G401.6 (cell line): Measurements from ENCODE around the gene SRC.

Experiments used
- FAIRE-seq: peaks from 2 replicates; lab custom pipeline; 2012; peaks lifted over from hg19 to GRCh38; lab: Jason Lieb, UNC

Gene SRC

DNA sequence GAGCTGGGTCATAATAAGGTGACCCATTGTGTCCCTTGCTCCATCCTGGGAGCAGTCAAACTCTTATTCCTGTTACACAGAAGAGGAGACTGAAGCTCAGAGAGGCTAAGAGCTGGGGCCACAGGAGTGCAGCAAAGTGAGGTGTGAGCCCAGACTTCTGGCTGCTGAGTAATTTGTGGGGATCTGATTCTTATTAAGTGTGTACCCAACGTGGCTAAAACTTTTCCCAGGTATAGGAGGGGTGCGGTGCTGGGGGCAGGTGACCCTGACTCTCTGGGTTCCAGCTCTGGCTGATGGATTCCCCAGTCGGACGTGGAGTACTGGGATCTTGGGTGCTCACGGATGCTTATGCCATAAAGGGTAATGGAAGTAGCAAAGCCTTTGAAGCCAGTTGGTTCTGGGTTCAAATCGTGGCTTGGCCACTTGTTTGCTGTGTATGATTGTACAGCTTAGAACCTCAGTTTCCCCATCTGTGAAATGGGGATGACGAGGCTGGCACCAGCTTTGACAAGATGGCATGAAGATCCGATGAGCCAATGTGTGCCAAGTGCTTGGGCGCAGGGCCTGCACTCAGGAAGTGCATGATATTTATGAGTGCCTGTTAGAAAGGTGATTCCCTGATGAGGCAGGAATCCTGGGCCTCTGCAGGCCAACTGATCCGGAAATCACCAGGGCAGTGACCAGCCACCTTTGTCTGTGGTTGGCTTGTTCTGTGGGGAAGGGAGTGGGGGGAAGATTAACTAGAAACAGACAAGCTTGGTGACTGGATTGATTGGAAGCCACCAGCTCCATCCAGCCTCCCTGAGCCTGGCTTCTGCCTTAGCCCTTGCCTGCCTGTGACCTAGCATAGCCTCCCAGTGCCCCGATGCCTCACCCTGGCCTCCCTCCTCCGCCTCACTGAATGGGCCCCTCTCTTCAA is 6.0 kb downstream of the SRC start:
- no peak for FAIRE-seq

DNA sequence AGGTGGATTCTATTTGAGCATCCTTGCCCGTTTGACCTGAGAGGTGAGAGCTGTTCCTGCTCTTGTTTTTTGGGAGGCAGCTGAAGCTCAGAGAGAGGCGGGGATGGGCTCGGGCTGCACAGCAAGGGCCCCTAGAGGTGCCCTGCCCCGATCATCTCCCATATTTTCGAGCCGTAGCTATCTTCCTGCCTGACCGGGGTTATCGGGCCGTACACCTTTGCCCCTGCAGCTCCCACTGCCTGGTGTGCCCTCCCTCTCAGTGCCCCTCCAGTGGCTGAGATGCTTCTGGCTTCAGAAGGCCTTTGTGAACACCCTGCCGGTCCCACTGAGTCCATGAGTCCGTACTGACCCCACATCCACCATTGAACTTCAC is 6.7 kb downstream of the SRC start:
- FAIRE-seq: no peak

DNA sequence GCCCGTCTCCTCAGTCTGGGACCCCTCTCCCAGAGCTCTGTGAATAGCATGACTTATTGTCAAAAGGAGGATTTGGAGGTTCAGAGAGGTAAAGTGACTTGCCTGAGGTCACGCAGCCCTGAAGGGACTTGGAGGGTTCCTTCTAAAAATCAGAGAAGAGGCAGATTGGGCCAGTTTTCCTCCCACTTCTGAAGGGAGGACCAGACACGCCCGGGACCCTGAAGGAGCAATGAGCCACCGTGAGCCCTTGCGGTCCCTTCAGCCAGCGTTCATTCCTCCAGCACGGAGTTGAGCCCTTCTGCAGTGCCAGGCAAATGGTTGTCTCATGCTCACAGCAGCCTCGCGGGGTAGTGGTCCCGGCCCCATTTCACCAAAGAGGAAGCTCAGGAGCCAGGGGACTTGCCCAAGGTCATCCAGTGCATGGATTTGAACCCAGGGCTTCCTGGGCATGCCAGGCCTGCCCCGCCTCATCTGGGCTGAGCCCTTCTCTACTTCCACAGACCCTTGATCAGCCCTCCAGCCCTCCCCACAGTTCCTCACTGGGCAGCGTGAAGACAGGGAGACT is 7.4 kb downstream of the SRC start:
- no peak for FAIRE-seq

DNA sequence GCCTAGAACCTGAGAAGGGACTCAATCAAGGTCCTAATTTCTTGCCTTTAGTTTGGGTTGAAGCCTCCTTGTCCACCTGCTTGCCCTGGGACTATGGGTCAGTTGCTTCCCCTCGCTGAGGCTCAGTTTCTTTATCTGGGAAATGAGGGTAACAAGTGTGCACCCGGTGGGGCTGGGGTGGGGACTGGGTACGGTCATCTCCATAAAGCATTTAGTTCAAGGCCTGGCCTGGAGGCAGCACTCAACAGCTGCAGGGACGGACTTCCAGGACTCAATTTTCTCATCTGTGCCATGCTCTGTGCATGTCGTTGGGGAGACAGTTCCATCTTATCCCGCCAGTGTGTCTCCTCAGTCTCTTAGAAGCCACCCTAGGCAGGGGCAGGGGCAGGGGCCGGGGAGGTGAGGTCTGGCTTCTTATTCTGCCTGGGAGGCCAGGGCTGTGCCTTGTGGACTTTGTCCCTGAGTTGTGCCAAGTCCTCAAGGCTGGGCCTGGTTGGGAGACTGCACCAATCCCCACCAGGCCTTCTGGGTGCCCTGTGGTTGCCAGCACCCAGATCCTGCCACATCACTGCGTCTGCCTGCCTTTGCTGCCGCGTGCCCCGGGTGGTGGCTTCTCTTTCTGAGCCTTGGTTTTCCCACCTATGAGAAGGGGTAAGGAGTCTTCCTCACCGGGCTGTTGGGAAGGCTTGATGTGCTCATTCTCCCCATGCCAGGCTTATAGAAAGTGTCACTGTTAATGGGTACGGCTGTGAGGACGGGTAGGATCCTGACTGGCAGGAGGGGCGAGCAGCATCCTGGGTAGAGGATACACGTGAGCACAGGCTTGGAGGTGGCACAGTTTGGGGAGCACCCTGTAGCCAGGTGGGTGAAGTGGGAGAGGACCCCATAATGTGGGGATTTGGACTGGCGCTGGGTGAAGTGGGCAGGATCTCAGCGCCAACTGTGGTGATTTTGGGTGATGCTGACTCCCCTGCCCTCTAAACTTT is 8.6 kb downstream of the SRC start:
- FAIRE-seq: no peak

DNA sequence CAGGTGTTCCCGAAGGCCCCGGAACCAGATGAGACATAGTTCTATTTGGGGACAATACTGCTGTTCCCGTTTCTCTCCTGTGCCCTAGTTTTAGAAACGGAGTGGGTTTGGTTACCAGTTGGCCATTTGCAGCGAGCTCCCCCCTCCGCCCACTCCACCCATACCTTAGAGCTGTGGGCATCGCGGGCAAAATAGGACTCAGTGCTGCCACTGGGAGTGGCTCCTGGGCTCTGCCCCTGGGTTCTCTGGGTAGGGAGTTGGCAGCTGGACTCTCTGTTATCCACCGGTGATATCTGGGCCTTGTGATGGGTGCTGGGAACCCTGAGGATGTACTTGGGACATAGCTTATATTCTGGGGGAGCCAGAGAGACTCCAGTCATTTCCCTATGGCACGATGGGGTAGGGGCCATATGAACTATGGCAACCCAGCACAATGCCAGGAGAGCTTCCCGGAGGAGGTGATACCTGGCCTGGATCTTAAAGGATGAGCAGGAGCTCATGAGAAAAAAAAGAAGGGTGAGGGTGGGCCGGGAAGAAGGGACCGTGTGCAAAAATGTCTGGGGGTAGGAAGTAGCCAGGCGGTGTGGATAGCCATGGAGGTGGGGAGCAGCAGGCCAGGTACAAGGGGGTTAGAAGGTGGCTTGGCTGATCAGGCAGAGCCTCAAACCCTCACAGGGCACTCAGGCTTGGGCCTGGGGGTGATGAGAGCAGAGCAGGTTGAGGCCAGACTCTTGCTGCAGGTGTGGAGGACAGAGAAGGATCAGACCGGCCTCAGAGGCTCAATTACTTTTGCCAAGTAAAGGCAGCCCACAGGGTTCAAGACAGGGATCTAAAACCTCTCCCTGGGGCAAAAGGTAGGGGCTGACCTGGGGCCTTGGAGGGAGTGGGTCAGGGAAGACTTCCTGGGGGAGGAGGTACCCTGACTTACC is 9.6 kb downstream of the SRC start:
- no peak for FAIRE-seq

DNA sequence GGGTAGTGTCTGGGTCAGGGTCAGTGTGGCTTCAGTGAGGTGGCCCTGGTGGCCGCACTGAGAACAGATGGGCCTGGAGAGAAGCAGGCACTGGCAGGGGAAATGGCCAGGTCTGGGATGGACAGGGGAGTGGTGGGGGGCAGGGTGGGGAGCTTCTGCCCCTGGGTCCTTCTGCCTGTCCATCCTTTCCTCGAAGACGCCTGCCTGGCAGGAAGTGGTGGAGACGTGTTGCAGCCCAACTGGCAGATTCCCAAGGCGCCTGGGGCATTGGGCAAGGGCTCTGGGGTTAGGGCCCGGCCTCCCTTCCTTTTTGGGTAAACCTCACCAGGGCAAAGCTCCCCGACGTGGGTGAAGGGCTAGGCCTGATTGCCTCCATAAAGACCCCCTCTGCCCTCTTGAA is 10.4 kb downstream of the SRC start:
- FAIRE-seq: no peak

DNA sequence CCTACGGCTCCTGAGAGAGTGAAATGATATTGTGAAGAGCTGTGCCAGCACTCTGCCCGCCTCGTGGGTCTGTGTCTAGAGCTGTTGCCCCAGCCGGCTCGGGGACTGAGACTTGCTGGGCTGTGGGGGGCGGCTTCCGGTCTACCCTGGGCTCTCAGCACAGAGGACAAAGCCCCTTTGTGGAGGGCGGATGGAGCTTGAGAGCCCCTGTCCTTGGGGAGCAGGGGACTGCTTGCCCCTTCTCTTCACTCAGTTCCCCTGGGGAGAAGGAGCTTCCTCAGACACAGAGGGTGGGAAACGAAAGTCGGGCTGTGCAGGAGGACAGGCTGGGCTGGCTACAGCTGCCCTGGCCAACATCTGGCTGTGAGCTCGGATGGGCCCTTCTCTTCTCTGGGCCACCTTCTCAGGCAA is 11.0 kb downstream of the SRC start:
- FAIRE-seq: no peak

DNA sequence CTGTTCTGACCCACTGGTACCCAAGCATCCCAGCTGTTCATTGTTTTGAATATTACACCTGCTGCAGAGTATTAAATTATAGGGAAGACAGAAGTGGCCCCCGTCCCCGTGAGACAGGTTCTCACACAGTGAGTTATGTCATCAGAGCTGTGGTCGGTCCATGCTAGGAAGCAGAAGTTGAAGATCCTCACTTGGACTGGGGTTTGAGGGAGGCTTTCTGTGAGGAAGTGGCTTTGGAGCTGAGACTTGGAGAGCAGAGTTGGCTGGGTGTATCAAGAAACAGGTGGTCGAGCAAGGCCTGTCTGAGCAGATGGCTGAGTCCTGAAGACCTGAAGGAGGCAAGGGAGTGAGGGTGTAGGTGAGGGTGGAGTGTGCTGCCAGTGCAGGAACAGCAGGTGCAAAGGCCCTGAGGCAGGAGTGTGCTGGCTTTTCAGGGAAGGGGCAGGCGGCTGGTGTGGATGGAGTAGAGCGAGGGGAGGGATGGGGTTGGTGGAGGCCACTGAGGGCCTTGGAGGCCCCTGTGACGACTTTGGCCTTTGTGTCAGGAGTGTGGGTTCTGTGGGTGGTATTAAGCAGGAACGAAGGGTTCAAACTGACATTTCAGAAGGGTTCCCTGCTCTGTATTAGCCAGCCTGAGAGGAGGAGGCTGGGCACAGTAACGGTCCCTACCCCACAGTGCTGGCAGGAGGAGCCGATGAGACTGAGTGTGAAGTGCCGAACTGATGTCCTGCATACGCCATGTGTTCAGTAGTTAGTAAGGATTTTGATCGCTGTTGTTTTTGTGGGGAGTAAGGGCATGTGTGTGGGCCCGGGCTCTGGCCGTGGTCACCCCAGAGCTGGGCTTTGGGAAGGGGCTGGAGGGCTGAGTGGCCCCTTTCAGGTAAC is 11.8 kb downstream of the SRC start:
- no peak for FAIRE-seq

DNA sequence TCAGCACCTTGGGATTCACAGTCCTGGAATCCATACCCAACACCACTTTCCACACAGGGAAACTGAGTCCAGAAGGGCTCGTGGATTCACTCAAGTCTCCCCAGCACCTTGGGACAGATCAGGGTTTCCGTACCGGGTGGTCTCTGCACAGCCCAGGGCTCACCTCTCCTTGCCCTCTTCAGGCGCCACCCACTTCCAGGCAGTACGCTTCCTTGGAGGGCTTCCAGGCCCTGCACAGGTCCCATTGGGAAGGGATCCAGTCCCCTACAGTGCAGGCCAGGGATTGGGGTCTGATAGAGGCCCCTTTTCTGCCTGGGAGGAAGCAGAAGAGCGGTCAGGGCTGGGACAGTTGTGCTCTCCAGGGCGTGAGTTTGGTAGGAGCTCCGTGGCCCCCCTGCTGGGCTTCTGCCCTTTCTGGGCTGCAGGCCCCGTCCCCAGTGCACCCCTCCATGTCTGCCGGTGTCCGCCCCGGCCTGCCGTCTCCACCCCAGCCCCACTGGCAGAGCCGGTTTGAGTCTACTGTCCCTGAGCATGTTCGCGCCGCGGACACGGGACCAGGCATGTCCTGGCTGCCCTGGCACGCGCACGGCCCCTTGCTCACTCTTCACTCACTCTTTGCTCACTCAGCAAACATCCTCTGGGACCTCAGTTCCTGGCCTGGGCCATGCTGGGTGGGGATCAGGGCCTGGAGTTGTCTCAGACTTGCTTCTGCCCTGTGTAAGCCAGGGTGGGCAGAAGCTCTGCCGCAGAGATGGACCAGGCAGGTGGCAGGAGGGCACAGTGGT is 12.6 kb downstream of the SRC start:
- no peak for FAIRE-seq

DNA sequence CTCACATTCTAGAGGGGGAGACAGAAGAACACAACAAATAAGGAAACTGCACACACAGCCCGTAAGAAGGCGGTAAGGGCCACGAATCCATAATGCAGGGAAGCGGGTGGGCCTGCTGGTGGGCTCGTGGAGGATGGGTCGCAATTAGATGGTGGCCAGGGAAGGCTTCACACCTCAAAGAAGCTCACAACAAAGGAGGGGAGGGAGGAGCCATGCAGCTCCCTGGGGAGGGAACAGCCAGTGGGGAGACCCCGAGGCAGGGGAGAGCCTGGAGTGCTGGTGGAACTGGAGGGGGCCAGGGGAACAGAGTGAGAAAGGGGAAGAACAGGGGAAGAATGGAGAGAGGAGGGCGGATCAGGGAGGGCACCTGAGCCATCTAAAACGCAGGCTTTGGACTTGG is 13.4 kb downstream of the SRC start:
- FAIRE-seq: no peak

DNA sequence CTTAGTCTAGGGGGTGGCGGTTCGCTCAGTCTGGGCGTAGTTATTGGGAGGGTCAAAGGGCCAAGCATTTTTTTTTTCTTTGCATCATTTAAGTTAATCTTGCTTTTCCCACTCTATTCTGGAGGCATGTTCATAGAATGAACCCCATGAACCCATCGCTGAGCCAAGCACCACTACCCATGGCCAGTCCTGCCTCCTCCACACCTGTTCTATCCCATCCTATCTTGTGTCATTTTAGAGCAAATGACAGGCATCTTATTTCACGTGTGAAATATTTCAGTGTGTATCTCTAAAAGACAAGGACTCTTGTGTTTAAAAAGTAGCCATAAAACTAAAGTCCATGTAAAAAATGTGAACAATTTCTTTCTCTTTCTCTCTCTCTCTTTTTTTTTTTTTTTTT is 13.9 kb downstream of the SRC start:
- FAIRE-seq: no peak

DNA sequence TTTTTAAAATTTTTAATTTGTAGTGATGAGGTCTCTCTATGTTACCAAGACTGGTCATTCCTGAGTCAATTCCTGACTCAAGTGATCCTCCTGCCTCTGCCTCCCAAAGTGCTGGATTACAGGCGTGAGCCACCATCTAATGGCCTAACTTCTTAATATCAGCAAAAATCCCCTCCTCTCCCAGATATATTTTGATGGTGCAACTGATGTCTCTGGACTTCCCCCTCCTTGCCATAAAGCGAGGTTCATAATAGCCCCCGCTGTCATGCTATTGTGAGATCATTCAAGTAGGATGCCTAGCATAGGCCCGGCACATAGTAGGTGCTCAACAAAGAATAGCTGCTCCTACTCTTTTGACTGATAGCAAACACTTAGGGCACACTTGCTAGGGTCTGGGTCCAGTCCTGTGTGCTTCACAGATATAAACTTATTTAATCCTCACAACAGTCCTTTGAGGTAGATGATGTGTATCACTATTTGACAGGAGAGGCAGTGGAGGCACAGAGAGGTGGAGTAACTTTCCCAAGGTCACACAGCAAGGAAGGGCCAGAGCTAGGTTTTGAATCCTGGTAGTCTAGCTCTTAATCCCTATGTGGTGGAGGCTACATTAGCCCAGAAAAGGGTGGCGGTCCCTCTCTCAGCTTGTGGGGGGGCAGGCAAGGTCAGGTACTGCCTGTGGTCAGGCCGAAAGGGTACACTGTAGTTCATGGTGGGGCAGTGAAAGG is 14.6 kb downstream of the SRC start:
- no peak for FAIRE-seq

DNA sequence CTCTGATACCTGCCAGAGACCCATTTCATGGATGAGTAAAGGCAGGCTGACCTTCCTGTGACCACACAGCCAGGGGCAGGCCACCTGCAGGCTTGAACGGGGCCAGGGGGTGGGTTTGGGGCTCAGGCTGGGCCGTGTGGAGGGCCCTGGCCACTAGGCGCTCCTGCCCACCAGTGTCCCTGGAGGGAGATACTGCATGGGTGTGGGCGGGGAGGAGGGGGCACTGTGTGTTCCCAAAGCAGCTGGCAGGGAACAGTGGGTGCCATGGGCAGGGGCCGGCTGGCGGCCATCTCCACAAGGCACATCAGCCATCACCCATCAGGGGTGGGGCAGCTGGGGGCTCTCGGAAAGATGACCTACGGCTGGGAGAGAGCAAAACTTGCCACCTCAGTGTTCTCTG is 15.4 kb downstream of the SRC start:
- FAIRE-seq: no peak

DNA sequence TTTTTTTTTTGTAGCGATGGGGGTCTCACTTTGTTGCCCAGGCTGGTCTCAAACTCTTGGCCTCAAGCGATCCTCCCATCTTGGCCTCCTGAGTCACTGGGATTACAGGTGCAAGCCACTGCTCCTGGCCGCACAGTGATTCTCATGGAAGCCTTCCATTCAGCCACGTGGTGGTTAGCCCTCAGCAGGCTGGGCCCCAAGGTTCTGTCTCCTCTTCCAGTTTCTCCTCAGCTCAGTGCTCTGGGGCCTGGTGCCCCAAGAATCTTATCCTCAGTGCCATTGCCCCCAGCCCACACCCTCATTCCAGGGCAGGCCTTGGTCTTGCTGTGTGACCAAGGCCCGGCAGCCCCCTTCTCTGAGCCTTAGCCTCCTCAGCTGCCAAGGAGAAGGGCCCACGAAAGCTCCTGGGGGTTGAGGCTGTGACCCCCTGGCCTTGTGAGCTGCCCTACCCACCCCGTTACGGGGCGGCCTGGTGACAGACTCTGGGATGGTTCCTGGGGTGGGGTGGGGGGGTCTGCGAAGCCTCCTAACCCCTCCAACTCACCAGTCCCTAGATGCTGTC is 16.4 kb downstream of the SRC start:
- FAIRE-seq: no peak

DNA sequence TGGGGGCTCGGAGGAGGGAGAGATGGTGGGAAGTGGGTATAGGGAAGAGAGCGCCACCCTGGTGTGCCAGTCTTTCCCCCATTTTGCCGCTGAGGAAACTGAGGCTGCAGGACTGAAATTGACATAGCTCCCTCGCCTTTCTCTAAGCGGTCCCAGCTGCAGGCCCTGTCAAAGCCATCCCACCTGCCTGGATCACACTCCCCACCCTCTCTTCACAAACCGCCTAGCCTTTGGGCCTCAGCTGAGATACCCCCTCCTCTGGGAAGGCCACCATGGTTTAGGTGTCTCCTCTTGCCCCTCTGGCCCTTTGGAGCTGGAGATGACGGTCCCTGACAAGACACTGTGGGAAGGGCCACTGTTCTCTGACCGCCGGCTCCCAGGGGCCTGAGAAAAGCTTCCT is 16.9 kb downstream of the SRC start:
- no peak for FAIRE-seq

DNA sequence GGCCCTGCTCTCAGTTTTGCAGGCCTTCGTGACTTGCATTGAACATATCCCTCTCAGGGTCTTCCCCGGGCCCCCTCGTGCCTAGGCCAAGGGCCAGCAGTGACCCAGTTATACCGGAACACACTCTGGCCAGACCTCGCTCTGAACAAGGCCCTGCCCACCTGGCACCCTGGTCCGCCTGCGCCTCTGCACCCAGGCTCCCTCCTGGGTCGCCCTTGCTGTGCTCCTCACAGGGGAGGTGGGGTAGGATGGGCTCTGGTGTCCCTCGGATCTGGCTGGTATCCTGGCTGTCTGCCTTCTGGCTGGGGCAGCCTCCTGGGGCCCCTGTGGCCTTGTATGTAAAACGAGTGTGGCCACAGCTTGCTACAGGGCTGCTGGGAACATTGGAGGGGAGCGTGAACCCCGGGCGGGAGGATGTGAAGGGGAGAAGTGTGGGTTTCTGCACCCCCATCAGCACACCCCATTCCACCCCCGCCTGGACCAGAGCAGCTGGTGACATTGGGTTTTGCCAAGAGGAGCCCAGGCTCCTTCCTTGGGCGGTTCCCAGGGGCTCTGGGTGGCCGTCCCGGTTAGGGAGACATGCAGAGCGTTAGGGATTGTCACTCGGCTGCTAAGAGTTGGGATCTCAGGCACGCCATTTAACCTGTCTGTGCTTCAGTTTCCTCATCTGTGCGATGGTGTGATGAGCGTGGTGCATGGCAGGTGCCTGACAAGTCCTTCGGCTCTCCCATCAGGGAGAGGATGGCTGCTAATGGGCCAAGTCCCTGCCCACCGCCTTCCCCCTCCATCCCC is 17.5 kb downstream of the SRC start:
- no peak for FAIRE-seq

DNA sequence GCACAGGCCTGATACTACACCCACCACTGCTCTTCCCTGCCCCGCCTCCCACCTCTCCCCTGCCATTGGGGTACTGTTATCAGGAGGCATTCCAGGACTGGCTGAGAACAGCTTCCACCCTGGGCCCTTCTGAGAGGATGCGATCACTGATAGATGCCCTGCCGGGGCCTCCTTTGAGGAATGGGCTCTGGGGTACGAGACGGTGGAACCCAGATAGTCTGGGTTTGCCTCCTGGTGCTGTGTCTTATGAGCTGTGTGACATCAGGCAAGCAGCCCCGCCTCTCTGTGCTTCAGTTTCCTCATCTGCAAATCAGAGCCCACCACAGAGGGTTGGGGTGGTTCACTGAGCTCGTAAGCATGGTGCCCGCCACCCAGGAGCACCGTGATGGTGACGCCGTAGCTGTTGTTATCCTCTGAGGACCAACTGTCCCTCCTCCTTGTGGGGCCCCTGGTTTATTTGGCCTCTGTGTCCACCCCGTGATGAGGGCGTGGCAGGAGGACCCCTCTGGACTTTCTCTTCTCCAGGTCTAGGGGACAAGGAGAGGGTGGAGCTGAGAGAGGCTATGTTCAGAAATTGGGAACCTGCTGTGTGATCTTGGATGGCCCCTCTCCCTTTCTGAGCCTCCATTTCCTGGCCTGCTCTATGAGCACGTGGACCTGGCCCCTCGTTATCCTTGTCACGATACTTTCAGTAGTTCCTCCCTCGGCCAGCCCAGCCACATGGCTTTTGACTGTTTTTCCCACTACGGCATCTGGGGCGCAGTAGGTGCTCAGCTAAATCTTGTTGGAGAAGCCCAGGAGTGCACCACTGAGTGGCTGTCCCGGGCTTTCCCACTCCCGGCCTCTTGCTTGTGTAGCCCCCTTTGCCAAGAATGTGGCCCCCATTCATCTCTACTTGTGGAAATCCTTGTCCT is 18.3 kb downstream of the SRC start:
- no peak for FAIRE-seq
